ENCODE results near the gene GPRIN2. TPM values are rescaled to one million over a fixed set of nuclear protein-coding genes. Genes with fewer than 3 reads are reported as not detected.

Gene GPRIN2
- total RNA-seq, 1 donor from 2014 or later = 5.4 TPM

DNA sequence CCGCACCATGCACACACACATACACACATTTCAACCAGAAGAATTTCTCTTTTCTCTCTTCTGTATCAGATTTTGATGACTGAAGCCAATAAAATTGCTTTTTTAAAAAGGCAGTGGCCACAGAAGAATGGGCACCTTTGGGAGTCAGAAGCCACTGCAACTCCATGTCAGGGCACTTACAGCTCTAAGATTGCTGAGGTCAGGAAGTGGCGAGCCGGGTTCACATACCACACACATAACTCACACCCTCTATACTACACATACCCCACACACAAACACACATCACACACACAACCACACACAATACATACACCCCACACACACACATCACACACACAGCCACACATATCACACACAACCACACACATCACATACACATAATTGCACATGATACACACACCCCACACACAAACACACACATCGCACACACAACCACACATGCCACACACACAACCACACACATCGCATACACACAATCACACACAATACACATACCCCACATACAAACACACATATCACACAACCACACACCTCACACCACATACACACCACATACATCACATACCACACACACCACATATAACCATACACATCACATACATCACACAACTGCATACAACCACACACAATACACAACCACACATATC lies 31.2 kb downstream of the GPRIN2 start:
- Mint-ChIP-seq H3K27me3 (ENCODE audit: low read depth) (no peaks in the 10 kb centered on the region), H3K27ac (ENCODE audit: unreplicated experiment) (no peak overlapping the region), H3K36me3 (ENCODE audit: low read depth) (no peaks in the 10 kb centered on the region), H3K4me3 (ENCODE audit: unreplicated experiment) (no peak overlapping the region), H3K4me1 (ENCODE audit: low read depth) (peaks cover 5% of the 10 kb centered on the region), H3K9me3 (ENCODE audit: low read depth) (no peaks in the 10 kb centered on the region)
- TF ChIP-seq, protein P1, sequence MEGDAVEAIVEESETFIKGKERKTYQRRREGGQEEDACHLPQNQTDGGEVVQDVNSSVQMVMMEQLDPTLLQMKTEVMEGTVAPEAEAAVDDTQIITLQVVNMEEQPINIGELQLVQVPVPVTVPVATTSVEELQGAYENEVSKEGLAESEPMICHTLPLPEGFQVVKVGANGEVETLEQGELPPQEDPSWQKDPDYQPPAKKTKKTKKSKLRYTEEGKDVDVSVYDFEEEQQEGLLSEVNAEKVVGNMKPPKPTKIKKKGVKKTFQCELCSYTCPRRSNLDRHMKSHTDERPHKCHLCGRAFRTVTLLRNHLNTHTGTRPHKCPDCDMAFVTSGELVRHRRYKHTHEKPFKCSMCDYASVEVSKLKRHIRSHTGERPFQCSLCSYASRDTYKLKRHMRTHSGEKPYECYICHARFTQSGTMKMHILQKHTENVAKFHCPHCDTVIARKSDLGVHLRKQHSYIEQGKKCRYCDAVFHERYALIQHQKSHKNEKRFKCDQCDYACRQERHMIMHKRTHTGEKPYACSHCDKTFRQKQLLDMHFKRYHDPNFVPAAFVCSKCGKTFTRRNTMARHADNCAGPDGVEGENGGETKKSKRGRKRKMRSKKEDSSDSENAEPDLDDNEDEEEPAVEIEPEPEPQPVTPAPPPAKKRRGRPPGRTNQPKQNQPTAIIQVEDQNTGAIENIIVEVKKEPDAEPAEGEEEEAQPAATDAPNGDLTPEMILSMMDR (IDR thresholded peaks at IDR 0.05) = no peak
- peak; percentile 60 for DNase-seq (ENCODE audit: low spot score)

DNA sequence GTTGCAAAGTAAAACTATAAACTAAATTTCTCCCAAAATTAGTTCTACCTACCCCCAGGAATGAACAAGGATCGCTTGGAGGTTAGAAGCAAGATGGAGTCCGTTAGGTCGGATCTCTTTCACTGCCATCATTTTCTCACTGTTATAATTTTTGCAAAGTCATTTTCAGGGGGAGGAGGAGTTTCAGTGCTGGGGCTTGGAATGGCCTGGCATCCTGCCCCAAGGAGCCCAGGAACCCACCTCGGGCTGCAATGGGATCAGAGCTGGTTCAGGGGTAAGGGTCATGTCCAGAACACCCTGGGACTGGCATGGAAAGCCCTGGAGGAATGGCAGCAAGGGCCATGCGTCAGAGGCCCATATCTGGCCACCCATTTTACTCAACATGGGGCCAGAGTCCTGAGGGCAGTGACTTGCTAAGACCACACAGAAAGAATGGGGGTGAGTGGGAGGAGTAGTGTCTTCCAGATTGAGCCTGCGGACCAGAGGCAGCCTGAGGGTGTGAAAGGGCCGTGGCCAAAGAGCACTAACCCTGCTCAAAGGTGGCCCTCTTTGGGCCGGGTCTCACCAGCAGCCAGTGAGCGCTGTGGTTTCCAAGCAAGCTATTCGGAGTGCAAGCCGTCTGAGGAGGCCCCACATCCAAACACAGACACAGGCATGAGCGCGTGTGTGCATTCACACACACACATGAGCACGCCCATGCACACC lies 31.8 kb downstream of the GPRIN2 start:
- H3K4me1 Mint-ChIP-seq (ENCODE audit: low read depth) = no peaks in the 10 kb centered on the region
- no peaks in the 10 kb centered on the region for H3K9me3 Mint-ChIP-seq (ENCODE audit: low read depth)
- no peak overlapping the region for H3K27ac Mint-ChIP-seq (ENCODE audit: unreplicated experiment)
- DNase-seq (ENCODE audit: low spot score) = peak; percentile 90
- no peaks in the 10 kb centered on the region for H3K36me3 Mint-ChIP-seq (ENCODE audit: low read depth)
- no peaks in the 10 kb centered on the region for H3K27me3 Mint-ChIP-seq (ENCODE audit: low read depth)
- H3K4me3 Mint-ChIP-seq (ENCODE audit: unreplicated experiment) = no peak overlapping the region
- TF ChIP-seq, protein P1 (IDR thresholded peaks at IDR 0.05) = no peak

DNA sequence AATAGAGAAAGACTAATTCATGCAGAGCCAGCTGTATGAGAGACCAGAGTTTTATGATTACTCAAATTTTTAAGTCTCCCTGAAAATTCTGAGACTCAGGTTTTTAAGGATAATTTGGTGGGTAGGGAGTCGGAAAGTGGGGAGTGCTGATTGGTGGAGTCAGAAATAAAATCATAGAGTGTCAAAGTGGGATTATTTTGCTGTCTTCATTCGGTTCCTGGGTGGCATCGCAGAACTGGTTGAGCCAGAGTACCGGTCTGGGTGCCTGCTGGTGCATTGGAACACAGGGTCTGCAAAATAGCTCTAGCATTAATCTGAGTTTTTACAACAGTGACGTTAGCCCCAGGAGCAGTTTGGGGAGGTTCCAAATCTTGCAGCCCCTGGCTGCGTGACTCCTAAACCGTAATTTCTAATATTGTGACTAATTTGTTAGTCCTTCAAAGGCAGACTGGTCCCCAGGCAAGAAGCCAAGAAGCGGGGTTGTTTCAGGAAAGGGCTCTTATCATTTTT lies 32.4 kb downstream of the GPRIN2 start:
- no peaks in the 10 kb centered on the region for H3K27me3 Mint-ChIP-seq (ENCODE audit: low read depth)

DNA sequence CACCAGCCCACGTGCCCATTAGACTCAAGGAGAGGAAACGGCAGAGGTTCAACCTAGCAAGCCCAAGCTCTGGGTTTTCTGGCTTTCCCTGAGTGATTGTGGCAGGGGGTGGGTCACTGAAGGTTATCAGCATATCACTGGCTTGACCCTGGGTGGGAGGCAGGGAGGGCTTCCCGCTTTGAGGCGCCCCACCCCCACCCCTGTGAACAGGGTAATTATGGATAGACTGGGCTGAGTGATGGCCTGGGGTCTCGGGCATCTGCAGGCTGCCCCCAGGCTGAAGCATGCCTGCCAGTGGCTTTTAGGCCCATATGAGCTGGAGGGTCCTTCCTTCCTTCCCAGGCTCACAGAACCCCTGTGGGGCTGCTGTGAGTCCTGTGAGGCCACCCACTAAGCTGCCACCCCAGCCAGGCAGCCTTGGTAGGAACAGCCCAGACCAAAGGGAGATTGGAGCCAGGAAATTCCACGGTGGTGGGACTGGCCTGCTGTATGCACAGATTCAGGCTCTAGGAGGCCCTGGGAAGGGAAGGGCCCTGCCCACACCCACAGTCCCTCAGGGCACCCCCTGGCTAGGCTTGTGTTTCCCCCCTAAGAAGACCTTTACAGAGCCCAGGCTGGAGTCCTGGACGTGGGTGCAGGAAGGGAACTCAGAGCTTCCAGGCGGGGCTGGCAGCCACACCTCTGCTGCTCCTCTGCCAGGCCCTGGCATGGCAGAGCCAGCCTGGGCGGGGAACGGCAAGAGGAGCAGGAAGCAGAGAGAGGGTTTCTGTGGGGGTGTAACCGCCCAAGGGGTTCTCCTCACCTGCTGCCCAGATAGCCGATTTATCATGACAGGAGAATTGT lies 33.1 kb downstream of the GPRIN2 start:
- Mint-ChIP-seq H3K27ac (ENCODE audit: unreplicated experiment) (no peak overlapping the region), H3K9me3 (ENCODE audit: low read depth) (no peaks in the 10 kb centered on the region), H3K4me1 (ENCODE audit: low read depth) (no peaks in the 10 kb centered on the region), H3K27me3 (ENCODE audit: low read depth) (no peaks in the 10 kb centered on the region), H3K36me3 (ENCODE audit: low read depth) (no peaks in the 10 kb centered on the region), H3K4me3 (ENCODE audit: unreplicated experiment) (no peak overlapping the region)
- TF ChIP-seq, protein P1 (IDR thresholded peaks at IDR 0.05) = no peak
- DNase-seq (ENCODE audit: low spot score) = peak; percentile 94

More for the DNA sequence above, 32.4 kb downstream of the GPRIN2 start:
- Mint-ChIP-seq H3K4me1 (ENCODE audit: low read depth) (no peaks in the 10 kb centered on the region), H3K4me3 (ENCODE audit: unreplicated experiment) (no peak overlapping the region), H3K27ac (ENCODE audit: unreplicated experiment) (no peak overlapping the region), H3K9me3 (ENCODE audit: low read depth) (no peaks in the 10 kb centered on the region), H3K36me3 (ENCODE audit: low read depth) (no peaks in the 10 kb centered on the region)
- TF ChIP-seq, protein P1 (IDR thresholded peaks at IDR 0.05) = no peak
- peak; percentile 43 for DNase-seq (ENCODE audit: low spot score)
